VCaP (cell line): ENCODE measurements around the gene NUAK1.

Source experiments
- H3K27ac ChIP-seq: fragments of 450-650 bp; 2 replicates; pipeline ENCODE4 v1.5.1; 2017
- TF ChIP-seq, protein P1 (sequence below): fragments of 450-650 bp; conservative IDR thresholded peaks from 2 replicates; pipeline ENCODE4 v1.5.1; 2017; ENCODE audit warnings: mild to moderate bottlenecking, moderate library complexity

NUAK1 gene

DNA sequence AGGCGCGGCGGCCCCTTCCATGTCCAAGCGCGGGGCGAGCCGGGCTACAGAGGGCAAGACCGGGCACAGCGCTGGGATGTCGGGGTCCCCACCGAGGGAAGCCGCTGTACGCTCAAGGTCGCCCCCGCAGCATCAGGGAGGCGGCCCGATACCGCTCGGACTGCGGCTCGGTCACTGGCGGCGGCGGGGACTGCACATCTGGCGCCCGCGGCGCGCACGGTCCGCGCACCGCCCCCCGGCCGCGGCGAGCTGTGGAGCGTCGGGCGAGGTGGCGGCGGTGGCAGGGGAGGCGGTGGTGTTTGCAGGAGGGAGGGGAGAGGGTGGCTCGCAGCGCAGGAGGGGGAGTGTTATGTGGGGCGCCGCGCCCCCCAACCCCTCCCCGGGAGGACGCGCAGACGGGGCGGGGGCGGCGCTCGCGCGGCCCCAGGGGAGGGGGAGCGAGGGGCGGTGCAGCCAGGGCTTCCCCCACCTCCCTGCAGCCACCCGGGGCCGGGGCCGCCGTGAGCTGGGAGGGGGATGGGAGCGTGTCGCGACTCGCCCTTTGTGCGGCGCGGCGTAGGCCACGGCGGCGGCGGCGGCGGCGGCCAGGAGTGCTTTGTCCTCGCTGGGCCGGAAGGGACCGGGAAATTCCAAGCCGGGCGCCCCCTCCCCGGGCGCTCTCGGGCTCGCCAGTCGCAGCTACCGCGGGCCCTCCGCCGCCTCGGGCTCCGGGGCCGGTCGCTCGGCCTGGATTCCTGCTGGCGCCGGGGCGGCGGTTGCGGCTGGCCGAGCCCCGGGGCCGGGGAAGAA, at the start of gene NUAK1:
Gene NUAK1, minus strand, starts transcription at position 322 of the 789 bp plus-strand sequence. Its CDS starts 301 bp downstream, at position 21.
- TF ChIP-seq, protein P1, sequence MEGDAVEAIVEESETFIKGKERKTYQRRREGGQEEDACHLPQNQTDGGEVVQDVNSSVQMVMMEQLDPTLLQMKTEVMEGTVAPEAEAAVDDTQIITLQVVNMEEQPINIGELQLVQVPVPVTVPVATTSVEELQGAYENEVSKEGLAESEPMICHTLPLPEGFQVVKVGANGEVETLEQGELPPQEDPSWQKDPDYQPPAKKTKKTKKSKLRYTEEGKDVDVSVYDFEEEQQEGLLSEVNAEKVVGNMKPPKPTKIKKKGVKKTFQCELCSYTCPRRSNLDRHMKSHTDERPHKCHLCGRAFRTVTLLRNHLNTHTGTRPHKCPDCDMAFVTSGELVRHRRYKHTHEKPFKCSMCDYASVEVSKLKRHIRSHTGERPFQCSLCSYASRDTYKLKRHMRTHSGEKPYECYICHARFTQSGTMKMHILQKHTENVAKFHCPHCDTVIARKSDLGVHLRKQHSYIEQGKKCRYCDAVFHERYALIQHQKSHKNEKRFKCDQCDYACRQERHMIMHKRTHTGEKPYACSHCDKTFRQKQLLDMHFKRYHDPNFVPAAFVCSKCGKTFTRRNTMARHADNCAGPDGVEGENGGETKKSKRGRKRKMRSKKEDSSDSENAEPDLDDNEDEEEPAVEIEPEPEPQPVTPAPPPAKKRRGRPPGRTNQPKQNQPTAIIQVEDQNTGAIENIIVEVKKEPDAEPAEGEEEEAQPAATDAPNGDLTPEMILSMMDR = no peak
- H3K27ac ChIP-seq = peak within 1 kb of the TSS; percentile 48; the same call in 1 of the 2 replicates

DNA sequence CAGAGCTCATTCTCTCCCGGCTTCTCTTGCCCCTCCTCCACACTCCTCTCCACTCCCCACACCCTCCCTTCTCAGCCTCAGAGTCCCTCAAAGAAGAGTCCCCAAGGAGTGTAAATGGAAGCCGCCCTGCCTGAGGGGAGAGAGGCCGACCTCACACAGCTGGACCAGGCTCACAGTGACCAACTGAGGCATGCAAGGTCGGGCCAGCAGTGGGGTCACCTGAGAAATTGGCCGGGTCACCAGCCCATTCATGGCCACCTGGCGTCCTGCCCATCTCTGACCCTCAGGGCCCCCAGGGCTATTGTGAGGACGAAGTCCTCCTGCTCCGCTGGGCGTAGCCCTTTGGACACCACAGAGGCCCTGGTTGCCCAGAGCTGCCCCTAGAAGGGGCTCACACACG, 49.5 kb upstream of the NUAK1 start:
- TF ChIP-seq, protein P1 = no peak
- H3K27ac ChIP-seq = no peak overlapping the region

DNA sequence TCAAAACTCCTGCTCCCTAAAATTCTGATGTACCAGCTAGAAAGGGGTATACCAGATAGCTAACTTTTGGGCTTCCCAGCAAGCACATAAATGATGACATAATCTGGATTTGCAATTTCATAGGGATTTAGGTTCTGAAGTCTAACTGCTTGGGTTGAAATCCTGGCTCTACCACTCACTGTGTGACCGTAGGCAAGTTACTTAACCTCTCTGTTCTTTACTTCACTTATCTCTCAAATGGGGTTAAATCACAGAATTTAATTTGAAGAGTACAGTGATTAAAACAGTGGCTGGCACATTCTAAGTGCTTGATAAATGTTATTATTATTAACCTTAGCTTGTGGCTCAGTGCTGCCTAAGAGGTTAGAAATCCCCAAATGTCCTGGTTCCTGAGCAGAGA, 49.1 kb upstream of the NUAK1 start:
- TF ChIP-seq, protein P1 = no peak
- no peak overlapping the region for H3K27ac ChIP-seq

DNA sequence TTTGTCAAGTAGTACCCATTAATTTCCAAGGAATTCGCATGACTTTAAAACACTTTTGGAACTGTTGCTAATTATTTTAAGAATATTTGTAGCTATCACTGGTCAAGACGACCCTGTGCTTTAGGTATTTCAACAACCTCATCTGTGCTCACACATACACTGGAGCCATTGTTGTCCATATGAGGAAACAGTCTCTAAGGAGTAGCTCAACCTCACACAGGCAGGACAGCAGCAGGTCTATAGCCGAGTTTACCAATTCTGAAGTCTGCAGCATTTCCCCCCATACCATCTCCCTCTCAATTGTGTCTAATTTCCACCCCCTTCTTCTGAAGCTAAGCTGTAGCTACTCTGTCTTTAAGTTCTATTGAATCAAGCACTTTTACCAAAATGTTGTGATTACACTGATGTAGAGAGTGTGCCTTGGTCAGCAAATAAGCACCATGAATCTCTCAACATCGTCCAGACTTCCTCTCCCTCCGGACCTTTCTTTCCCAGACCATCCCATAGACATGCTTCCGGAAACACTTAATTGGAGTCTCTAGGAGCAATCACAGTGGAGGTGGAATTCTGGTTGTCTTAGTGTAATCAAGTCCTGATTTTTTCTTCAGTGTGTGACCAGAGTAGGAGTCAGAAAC, 48.5 kb upstream of the NUAK1 start:
- TF ChIP-seq, protein P1 = no peak
- no peak overlapping the region for H3K27ac ChIP-seq

DNA sequence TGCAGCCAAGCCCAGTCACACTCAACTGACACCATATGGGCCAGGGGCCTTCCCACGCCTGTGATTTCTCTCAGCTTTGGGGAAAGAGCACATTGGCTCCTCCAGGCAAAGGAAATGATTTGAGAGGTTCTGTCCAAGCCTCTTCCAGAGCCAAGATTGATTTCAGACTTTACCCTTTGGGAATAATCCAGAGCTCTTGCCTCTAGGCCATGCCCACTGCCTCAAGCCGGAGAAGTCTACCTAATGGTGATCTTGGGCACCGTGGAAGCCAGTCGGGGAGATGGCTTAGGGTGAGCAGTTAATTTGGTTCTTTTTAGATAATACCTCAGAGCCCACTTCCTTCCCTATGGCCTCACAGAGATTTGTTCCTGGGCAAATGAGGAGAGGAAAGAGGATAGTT, 45.0 kb upstream of the NUAK1 start:
- H3K27ac ChIP-seq = no peak overlapping the region
- TF ChIP-seq, protein P1 = no peak

DNA sequence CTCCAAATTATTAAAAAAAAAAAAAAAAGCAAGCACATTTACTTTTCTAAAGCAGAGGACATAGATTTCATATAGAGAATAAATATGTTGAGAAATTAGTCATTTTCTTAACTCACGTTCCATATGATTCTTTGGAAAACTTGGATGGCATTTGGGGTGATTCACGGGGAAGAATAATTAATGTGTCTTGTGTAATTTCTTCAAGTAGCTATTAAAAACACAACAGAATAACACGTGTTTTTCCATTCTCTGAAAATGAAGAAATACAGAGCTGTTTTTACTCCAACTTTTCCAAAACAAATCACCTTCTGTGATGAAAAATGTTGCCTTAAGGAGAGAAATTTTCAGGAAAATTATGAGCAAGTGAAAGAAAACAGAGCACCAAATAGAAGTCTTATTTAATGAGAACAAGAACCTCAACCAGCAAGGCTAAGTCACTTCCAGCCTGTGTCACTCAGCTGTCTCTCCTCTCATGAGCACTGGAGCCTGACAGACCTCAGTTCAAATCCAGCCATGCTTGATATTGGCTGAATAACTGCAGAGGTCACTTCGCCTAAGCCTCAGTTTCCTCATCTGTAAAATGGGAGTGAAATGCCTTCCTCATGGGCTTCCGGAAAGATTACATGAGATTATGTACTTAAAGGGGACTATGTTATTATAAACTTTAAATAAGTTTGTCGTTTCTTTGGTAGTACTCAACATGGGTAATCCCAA, 42.8 kb upstream of the NUAK1 start:
- TF ChIP-seq, protein P1 = no peak
- no peak overlapping the region for H3K27ac ChIP-seq

DNA sequence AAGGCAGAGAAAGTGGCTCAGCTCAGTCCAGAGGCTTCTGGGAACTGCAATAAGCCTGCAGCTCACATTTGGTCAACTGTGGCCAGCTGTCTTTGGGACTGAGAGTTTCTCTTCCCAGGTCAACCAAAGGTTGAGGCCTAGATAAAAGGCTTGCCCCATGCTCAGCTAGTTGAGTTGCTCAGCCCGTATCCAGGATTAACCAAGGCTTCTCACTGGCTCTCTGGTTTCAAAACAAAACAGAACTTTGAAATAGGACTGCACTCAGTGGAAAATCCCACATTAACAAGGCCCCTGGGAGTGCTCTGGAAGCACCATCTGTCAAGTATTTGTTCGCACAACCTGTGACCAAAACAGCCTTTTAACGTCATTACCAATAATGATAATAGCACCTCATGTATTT, 40.3 kb upstream of the NUAK1 start:
- no peak overlapping the region for H3K27ac ChIP-seq
- TF ChIP-seq, protein P1 = no peak
